ENCODE results near the gene EIF4E1B.

DNA sequence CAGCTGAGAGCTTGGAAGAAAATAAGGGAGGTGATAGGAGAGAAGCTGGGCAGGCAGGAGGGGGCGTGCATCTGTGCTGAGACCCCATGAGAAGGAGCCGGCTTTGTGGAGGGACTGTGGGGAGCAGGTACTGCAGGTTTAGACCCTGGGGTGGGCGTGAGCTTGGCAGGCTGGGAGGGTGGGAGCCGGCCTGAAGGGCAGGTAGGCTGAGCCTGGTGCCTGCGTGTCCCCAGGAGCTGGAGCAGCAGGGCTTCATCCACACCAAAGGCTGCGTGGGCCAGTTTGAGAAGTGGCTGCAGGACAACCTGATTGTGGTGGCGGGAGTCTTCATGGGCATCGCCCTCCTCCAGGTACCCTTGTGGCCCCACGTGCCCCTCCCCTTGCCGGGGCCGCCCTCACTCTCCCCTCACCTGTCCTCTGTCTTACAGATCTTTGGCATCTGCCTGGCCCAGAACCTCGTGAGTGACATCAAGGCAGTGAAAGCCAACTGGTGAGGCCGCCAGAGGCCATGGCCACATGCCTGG lies 26.1 kb downstream of the EIF4E1B start:
- TF ChIP-seq POLR2A (IDR thresholded peaks at IDR 0.05; ENCODE audit: extremely low read depth, insufficient read length): no peak
- TF ChIP-seq, protein P1, sequence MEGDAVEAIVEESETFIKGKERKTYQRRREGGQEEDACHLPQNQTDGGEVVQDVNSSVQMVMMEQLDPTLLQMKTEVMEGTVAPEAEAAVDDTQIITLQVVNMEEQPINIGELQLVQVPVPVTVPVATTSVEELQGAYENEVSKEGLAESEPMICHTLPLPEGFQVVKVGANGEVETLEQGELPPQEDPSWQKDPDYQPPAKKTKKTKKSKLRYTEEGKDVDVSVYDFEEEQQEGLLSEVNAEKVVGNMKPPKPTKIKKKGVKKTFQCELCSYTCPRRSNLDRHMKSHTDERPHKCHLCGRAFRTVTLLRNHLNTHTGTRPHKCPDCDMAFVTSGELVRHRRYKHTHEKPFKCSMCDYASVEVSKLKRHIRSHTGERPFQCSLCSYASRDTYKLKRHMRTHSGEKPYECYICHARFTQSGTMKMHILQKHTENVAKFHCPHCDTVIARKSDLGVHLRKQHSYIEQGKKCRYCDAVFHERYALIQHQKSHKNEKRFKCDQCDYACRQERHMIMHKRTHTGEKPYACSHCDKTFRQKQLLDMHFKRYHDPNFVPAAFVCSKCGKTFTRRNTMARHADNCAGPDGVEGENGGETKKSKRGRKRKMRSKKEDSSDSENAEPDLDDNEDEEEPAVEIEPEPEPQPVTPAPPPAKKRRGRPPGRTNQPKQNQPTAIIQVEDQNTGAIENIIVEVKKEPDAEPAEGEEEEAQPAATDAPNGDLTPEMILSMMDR (IDR thresholded peaks at IDR 0.05; ENCODE audit: low read depth, low read length): no peak

All from NB4 (cell line).